ENCODE measurements around the gene ZBP1. TPM values are rescaled to one million over a fixed set of nuclear protein-coding genes. Genes with fewer than 3 reads are reported as not detected.

The ZBP1 gene
- total RNA-seq, 2 donors from 2014 or later, result 4.0 to 6.8 TPM

GRCh38 chr20:57660181-57660921 lies 40.1 kb upstream of the ZBP1 start:
- intact Hi-C loops (cut with DNase I, micrococcal nuclease), result no loop called here
- DNase-seq, result no peak

DNA sequence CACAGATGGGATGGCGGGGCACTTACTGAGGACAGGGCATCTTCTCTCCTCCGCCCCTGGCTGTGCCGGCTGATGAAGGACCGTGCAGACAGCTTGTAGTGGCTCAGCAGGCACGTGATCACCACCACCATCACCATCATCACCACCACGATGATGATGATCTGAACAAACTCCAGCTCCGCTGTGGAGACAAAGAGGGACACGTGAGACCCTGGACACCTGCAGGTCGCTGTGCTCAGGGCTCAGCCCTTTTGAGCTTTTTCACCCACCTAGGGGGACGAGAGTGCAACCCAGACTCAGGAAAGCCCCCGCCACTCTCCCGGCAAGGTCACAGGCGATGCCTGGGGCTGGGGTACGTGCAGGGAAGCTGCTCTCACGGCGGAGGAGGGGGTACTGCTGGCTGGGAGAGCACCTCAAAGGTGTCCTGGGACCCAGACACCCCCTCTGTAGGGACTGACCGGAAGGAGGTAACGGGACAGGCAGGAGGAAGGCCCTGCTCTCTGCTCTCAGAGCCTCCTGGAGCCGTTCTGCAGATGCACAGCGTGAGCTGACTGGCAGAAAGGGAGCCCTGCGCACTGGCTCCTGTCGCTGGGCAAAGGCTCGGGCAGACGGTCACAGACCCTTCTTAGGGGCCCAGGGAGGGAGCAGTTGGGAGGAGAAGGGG lies 39.4 kb upstream of the ZBP1 start:
- no peak for ATAC-seq
- intact Hi-C loops (cut with DNase I, micrococcal nuclease), result loop anchor here in 1 of 2 donors (10.0 kb wide), 1 partner anchor 425 kb away; no protein-coding TSS in a partner anchor
- DNase-seq, result peak in 1 of 2 donors; percentile 3

More at GRCh38 chr20:57660181-57660921, 40.1 kb upstream of the ZBP1 start:
- ATAC-seq, result no peak

DNA sequence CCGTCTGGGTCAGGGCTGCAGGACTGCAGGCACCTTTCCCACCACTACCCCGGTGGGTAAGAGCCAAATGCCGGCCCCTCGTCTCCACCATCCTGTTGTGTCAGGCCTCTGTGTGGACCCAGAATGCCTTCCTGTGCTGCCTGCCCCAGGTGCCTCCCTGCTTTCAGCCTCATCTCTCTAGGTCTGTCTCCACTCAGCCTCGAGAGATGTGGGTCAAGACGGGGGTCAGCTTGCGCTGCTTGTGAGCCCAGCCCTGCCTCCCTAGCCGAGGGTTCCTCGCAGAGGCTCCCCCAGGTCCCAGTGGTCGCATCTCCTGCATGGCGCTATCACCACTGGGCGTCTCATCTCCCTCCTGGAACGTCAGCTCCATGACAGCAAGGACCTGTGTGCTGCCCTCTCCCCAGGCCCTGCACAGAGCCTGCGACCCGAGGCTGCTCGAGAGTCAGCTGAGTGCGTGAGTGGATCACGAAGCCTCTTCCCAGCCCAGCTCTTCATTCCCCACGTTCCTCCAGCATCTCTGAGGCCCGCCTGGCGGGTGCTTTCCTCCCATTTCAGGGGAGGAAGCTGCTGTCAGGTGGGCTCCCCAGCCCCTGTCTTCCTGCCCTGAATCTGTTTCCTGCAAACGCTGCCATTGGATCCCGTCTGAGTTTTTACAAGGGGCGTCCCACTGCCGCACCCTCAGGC lies 38.7 kb upstream of the ZBP1 start:
- peak in 1 of 2 donors; percentile 17 for DNase-seq
- no peak for ATAC-seq
- intact Hi-C loops (cut with DNase I, micrococcal nuclease), result loop anchor here in 1 of 2 donors (10.0 kb wide), 1 partner anchor 426 kb away; no protein-coding TSS in a partner anchor

DNA sequence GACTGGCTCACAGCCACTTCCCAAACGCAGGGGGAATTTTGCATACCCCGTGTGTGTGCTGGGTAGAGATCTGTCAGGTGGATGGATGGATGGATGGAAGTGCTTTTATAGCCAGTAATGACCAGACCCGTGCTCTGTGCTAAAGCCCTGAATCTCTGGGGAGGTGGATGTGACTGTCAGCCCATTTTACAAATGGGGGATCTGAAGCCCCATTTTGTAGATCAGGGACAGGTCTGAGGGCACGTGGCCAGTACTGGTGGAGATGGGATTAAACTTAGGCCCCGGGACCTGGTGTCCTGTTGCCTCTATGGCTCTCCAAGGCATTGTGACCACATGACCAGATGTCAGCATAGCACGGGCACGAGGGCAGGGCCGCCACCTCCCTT lies 38.2 kb upstream of the ZBP1 start:
- no peak for DNase-seq
- intact Hi-C loops (cut with DNase I, micrococcal nuclease), result loop anchor here in 1 of 2 donors (10.0 kb wide), 1 partner anchor 426 kb away; no protein-coding TSS in a partner anchor
- ATAC-seq, result no peak

GRCh38 chr20:57657535-57658446 lies 37.6 kb upstream of the ZBP1 start:
- ATAC-seq (peak; percentile 83), DNase-seq (peak in 1 of 2 donors; percentile 70)
- intact Hi-C loops (cut with DNase I, micrococcal nuclease), result loop anchor here in 1 of 2 donors (10.0 kb wide), 1 partner anchor 427 kb away; no protein-coding TSS in a partner anchor

DNA sequence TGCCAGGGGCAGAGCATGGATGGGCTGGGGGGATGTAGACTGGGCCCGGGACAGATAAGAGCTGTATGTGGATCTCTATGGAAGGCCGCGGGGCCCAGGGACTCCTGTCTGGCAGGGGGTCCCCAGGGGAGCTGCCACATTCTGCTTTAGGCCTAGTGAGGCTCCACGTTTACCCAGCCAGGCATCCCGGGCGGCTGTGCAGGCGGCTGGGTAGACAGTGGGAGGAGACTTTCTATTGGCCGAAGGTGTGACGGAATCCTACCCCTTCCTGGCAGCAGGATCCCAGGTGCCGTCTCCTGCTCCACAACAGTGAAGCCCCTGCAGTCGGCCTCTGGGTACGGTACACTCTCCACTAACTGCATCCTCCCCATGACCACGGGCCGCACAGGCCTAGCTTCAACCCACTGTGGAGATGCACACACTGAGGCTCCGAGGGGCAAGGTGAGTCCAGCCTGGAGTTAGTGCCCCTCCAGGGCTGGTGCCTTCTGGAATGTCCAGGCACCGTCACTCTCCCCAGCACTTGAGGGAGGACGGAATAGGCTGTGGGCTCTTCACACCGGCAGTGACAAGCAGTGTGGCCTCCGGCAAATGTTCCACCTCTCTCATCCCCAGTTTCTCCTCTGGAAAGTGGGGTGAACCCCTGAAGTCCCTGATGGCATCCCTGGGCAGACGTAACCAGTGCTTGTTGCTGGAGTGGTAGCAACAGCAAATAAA lies 36.8 kb upstream of the ZBP1 start:
- ATAC-seq (no peak), DNase-seq (peak in 1 of 2 donors; percentile 4)
- intact Hi-C loops (cut with DNase I, micrococcal nuclease), result loop anchor here in 1 of 2 donors (10.0 kb wide), 1 partner anchor 428 kb away; no protein-coding TSS in a partner anchor

DNA sequence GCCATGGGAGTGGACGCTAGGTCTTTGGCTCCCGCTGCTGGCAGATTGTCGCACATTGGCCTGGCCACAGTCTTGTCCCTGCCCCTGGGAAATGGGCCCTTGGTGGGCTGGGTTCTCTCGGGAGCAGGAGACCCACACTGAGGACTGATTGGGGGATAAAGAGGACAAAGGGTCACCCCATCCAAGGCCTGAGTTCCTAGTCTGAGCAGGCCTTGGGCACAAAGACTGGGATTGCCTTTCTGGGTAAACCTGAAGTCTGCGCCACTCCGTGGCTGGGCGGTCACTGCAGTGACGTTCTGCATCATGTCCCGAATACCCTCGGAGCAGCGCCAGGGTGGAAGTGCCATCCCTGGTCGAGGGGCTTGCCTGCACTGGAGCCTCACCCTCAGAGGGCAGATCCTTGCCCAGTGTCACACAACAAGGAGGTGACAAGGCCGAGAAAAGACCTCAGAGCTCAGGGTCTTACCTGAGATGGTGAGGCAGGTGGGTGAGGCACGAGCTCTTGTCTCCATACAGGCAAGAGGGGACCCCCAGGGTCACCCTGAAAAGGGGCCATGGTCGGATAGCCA lies 36.1 kb upstream of the ZBP1 start:
- DNase-seq (no peak), ATAC-seq (no peak)
- intact Hi-C loops (cut with DNase I, micrococcal nuclease), result loop anchor here in 1 of 2 donors (10.0 kb wide), 1 partner anchor 428 kb away; no protein-coding TSS in a partner anchor

DNA sequence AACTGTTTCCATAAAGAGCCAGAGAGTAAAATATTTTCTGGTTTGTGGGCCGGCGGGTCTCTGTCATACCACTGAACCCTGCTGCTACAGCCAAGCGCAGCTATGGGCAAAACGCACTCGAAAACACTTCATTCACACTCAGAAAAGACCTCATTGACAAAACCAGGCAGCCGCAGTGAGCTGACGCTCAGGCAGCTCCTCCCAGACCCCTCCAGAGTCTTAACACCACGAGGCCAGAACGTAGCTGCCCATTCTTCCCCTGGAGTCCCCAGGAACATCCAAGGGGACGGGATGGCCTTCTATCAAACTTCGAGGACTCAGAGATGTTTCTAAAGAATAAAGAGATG lies 35.6 kb upstream of the ZBP1 start:
- DNase-seq (no peak), ATAC-seq (no peak)
- intact Hi-C loops (cut with DNase I, micrococcal nuclease), result loop anchor here in 1 of 2 donors (10.0 kb wide), 1 partner anchor 429 kb away; no protein-coding TSS in a partner anchor

- intact Hi-C loops (cut with DNase I, micrococcal nuclease), result loop anchor here in 1 of 2 donors (10.0 kb wide), 1 partner anchor 430 kb away; no protein-coding TSS in a partner anchor
- DNase-seq (peak in 1 of 2 donors; percentile 11), ATAC-seq (no peak)
Measured at GRCh38 chr20:57654998-57655808, 35.0 kb upstream of the ZBP1 start.

DNA sequence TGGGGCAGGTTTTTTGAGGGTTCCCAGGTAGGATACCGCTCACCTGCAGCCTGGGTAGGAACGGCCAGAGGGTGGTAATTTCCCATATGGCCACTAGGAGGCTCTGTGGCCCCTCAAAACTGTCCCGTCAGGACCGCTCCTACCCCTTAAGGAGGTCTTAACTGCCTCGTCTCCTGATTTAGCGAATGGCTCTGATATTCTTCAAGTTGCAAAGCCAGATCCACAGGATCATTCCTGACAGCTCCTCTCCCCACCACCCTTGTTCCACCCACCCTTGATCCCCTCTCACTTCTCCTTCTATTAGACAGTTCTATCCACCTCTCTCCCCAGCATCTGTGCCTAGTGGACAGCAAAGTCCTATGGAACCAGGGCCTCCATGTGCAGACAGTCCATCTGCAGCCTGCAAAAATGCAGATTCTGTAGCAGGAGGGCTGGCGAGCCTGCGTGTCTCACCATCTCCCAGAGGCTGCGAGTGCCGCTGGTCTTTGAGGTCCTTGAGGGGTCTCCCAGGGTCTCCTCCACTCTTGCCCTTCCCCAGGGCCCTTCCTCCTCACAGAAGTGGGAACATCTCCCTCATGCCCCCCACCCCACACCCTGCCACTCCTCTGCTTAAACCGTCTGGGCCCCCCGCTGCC lies 34.3 kb upstream of the ZBP1 start:
- intact Hi-C loops (cut with DNase I, micrococcal nuclease), result loop anchor here in 1 of 2 donors (10.0 kb wide), 1 partner anchor 430 kb away; no protein-coding TSS in a partner anchor
- peak in 1 of 2 donors; percentile 62 for DNase-seq
- peak; percentile 72 for ATAC-seq

DNA sequence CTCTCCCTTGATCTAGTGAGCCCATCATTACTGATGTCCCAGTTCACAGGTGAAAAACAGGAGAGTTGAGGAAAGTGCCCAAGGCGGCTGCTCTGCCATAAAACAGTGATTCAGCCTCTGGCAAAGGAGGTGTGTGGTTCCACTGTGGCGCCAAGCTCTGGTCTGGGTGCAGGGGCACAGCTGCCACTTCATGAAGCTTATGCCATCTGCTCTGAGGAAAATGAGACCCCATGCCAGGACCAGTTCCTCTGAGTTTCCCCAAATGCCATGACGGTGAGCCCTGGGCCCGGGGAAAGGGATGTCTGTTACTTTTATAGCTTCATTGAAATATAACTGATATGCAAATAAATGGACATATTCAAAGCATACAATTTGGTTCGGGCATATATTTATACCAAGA lies 33.7 kb upstream of the ZBP1 start:
- DNase-seq (peak in 1 of 2 donors; percentile 6), ATAC-seq (no peak)
- intact Hi-C loops (cut with DNase I, micrococcal nuclease), result loop anchor here in 1 of 2 donors (10.0 kb wide), 1 partner anchor 431 kb away; no protein-coding TSS in a partner anchor

DNA sequence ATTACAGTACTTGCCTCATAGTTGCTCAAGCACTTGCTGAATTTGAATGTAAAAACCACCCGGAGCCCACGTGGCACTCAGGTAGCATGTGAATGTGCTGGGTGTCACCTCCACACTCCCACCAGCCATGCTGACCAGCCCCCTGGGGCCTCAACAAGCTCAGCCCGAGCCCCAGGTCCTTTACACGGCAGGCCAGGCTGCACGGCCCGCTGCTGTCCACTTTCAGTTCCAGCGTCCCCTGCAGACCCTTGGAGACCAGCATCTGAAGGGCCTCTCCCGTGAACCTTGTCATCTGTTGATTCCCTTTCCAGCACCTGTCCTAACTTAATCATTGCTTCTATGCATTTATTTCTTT lies 33.3 kb upstream of the ZBP1 start:
- DNase-seq (peak in 1 of 2 donors; percentile 4), ATAC-seq (no peak)
- intact Hi-C loops (cut with DNase I, micrococcal nuclease), result loop anchor here in 1 of 2 donors (10.0 kb wide), 1 partner anchor 431 kb away; no protein-coding TSS in a partner anchor

DNA sequence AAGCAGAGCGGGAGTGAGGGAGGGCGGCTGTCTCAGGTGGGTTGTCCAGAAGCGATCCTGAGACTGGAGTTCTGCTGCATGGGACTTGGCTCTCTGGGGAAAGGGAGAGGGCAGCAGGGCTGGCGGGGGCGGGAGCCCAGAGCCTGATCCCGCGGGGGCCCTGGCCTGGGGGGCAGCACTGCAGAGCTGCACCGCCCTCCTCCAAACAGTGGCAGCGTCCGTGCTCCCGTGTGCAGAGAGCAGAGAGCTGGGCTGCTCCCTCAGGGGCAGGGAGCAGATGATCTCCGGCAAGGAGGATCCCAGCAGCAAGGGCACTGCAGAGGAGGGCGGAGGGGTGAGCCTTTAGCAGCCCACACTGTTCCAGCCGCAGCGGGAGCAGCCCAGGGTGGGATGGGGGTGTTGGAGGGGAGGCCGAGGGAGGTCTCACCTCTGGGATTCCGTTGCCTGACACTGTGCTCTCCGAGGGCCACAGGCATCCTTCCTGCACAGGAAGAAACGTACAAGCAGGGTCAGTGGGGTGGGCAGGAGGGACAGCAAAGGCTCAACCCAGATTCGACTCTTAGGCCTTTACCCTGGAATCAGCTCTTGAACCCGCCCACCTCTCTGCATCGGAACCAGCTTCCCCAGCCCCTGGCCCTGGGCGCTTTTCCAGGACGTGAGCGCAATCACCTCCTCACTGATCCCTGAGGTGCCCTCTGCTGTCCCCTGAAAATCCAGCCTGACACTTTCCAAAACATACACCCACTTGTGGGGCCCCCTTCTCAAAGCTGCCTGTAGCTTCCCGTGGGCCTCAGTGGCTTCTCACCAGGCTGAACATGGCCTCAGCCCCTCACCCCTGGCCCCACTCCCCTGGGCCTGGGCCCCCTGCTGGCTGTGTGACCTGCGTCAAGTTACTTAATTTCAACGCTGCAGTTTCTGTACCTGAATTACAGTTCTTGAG lies 32.6 kb upstream of the ZBP1 start:
- ATAC-seq (no peak), DNase-seq (peak in 1 of 2 donors; percentile 3)
- intact Hi-C loops (cut with DNase I, micrococcal nuclease), result loop anchor here in 1 of 2 donors (10.0 kb wide), 1 partner anchor 432 kb away; no protein-coding TSS in a partner anchor

DNA sequence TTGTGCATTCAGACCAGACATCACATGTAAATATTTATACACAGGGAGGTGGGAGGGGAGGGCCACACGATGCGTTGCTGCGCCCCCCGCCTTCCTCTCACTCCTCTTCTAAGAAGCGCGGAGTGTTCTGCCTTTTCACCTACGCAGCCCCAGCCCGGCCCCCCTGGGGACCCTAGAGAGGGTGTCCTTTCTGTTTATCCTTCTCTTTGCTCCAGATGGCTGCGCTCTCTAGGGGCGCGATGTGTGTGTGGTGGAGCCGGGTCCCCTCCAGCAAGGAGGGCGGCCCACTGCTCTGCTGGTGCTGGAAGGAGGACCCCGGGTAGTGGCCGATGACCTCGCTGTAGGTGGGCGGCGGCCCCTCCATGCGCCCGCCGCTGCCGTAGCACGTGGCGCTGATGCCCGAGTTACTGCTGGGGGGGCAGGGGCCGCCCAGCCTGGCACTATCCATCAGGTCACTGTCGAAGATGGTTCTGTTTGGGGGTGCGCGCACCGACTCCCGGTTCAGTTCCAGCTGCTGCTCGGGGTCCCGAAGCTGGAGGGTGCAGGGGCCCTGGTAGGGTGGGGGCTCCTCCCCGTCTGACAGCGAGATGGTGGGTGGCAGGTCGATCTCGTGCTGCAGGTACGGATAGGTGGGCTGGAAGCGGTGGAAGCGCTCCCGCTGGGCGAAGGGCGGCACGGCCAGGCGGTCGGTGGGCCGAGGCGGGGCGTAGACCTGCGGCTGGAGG lies 31.8 kb upstream of the ZBP1 start:
- intact Hi-C loops (cut with DNase I, micrococcal nuclease), result loop anchor here in 1 of 2 donors (10.0 kb wide), 1 partner anchor 433 kb away; no protein-coding TSS in a partner anchor
- ATAC-seq (no peak), DNase-seq (peak in 1 of 2 donors; percentile 8)

Measured in left colon (tissue), 2 donors.